RKO (cell line): ENCODE measurements around the gene SYNE3.

Experiments
- DNase-seq: peaks from one replicate; pipeline ENCODE4 v3.0.0-alpha.2; 2016; ENCODE audit warnings: low spot score

SYNE3 gene

GRCh38 chr14:95516554-95517181 lies at the start of gene SYNE3:
TSS of gene SYNE3 (minus strand) at chr14:95516650. CDS start at chr14:95475821, 40,829 bp downstream.
- DNase-seq = no peak

GRCh38 chr14:95564060-95564459 lies 47.6 kb upstream of the SYNE3 start:
- DNase-seq = no peak

- no peak for DNase-seq
These were observed 46.6 kb upstream of the SYNE3 start for GRCh38 chr14:95562892-95563685.

GRCh38 chr14:95561001-95561412 lies 44.6 kb upstream of the SYNE3 start:
- DNase-seq = peak; percentile 87

- no peak for DNase-seq
These were observed 42.8 kb upstream of the SYNE3 start for GRCh38 chr14:95559203-95559602.

- DNase-seq = no peak
These were observed 41.4 kb upstream of the SYNE3 start for GRCh38 chr14:95557832-95558231.

GRCh38 chr14:95557291-95557690 lies 40.8 kb upstream of the SYNE3 start:
- DNase-seq = no peak

GRCh38 chr14:95555053-95555452 lies 38.6 kb upstream of the SYNE3 start:
- DNase-seq = no peak

- DNase-seq = no peak
These were observed 36.7 kb upstream of the SYNE3 start for GRCh38 chr14:95553141-95553540.

GRCh38 chr14:95551435-95551834 lies 35.0 kb upstream of the SYNE3 start:
- DNase-seq = no peak

- no peak for DNase-seq
These were observed 33.5 kb upstream of the SYNE3 start for GRCh38 chr14:95549656-95550585.

GRCh38 chr14:95548328-95548929 lies 32.0 kb upstream of the SYNE3 start:
- no peak for DNase-seq

- DNase-seq = no peak
These were observed 31.3 kb upstream of the SYNE3 start for GRCh38 chr14:95547626-95548327.

- no peak for DNase-seq
These were observed 30.8 kb upstream of the SYNE3 start for GRCh38 chr14:95547272-95547625.

GRCh38 chr14:95545515-95546168 lies 29.2 kb upstream of the SYNE3 start:
- peak; percentile 91 for DNase-seq

GRCh38 chr14:95544588-95544987 lies 28.1 kb upstream of the SYNE3 start:
- DNase-seq = no peak

GRCh38 chr14:95543021-95543420 lies 26.6 kb upstream of the SYNE3 start:
- DNase-seq = no peak

- DNase-seq = no peak
These were observed 25.8 kb upstream of the SYNE3 start for GRCh38 chr14:95541932-95542930.

GRCh38 chr14:95541346-95541745 lies 24.9 kb upstream of the SYNE3 start:
- DNase-seq = no peak
